ENCODE data around the gene TEX12. TPM values are rescaled to one million over a fixed set of nuclear protein-coding genes. Genes with fewer than 3 reads are reported as not detected.
A peak's percentile ranks its signal among the peaks of the same experiment; 100 is the strongest.

The TEX12 gene
- total and polyA plus RNA-seq, 2 of the 8 experiments (the other 6 are each of a cell fraction or from before 2014, with no cell fraction given): not detected

DNA sequence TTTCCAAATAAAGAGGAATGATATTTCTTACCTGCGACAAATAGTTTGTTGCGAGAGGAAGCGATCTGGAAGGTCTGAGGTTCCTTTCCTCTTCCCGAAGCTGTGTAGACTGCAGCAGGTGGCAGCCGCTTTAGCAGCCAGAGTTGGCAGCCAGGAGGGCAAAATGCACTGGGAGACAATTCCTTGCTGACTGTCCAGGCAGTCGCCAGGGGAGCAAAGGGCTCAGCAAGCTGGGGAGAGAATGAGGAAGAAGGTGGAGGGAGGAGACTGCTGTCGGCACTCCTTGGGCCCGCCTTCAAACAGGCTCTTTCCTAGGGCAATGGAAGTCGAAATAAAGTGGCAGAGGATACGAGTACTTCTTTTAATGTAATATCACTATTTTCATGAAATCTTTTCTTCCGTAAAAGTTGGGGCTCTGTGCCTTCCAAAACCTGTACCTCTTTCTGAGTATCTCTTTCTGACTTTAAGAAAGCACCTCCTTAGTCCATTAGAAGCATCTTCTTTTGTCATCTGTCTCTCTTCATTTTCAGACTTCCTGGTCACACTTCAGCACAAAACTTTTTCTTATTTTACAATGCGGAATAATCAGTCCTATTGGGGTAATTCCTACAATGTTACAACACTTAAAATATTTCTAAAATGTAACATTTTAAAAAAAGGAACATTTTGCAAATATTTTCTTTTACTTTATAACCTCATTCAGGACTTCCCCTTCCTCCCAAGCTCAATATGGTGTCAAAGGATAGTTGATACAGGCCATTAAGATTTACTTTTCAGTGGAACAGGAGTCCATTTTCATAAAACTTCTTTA, 3.1 kb upstream of the TEX12 start, which contains the start of gene IL18:
Gene IL18, minus strand, starts transcription at position 220 of the 811 bp plus-strand sequence. CDS start 9,041 bp downstream, outside the sequence.
- no peak within 1 kb of the TSS for H3K4me2 ChIP-seq (ENCODE audit: insufficient read depth in 1 of 2, low read depth in 2 of 2, low read length in 2 of 2)
- DNase-seq (ENCODE audit: low read depth in 1 of 2, low spot score in 2 of 2): peak in 1 of 2 experiments; percentile 57
- no peak within 1 kb of the TSS for H3K9ac ChIP-seq (replicated peaks in 1 of 4; ENCODE audit: extremely low read depth in 1 of 4, low read depth in 3 of 4, low read length in 3 of 4)
- H2AFZ ChIP-seq (ENCODE audit: low read length): peak within 1 kb of the TSS; percentile 43
- no peak within 1 kb of the TSS for H4K5ac ChIP-seq (ENCODE audit: insufficient read length, low read depth, low read length)
- no peak within 1 kb of the TSS for H3K56ac ChIP-seq (replicated peaks; ENCODE audit: insufficient read length, low read depth, low read length)
- H2BK12ac ChIP-seq (ENCODE audit: low read depth, low read length): no peak within 1 kb of the TSS
- no peaks in the 10 kb centered on the region; the same call in 1 of the 2 replicates for H3K23me2 ChIP-seq (ENCODE audit: low read depth, low read length)
- H3K79me2 ChIP-seq (ENCODE audit: control insufficient read depth in 1 of 2, insufficient read depth in 2 of 2, low read length in 2 of 2): no peaks in the 10 kb centered on the region
- FAIRE-seq: no peak
- no peak for TF ChIP-seq CREB1 (IDR thresholded peaks at IDR 0.05)
- TF ChIP-seq SUZ12 (IDR thresholded peaks at IDR 0.05; ENCODE audit: low read length): no peak
- TF ChIP-seq BCL11A (IDR thresholded peaks at IDR 0.05; ENCODE audit: low read depth in 2 of 2, low read length in 2 of 2): no peak
- no peak for TF ChIP-seq NRF1 (IDR thresholded peaks at IDR 0.05; ENCODE audit: low read depth, low read length)
- TF ChIP-seq TAF1 (IDR thresholded peaks at IDR 0.05; ENCODE audit: low read depth, low read length): peak; percentile 50; the same call in 1 of the 2 replicates
- no peak for TF ChIP-seq TAF7 (optimal IDR thresholded peaks at IDR 0.05; ENCODE audit: borderline replicate concordance, low read depth, low read length)
- no peak for TF ChIP-seq NANOG (IDR thresholded peaks at IDR 0.05; ENCODE audit: insufficient read depth, low read depth, low read length, poor library complexity, severe bottlenecking)
- TF ChIP-seq, protein P1, sequence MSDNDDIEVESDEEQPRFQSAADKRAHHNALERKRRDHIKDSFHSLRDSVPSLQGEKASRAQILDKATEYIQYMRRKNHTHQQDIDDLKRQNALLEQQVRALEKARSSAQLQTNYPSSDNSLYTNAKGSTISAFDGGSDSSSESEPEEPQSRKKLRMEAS (IDR thresholded peaks at IDR 0.05): no peak
- no peak within 1 kb of the TSS for H4K8ac ChIP-seq (ENCODE audit: extremely low read depth, insufficient read depth, low read length)
- H3K79me1 ChIP-seq (ENCODE audit: low read depth, low read length): no peaks in the 10 kb centered on the region
- H2BK20ac ChIP-seq (ENCODE audit: low read length): no peak within 1 kb of the TSS
- 73% methylated on average over 12 of the region's 12 CpGs; no CpG with 5 or more reads in 1 of the 2 experiments for WGBS, 2 experiments (ENCODE audit: extremely low coverage in 1 of 2, insufficient coverage in 1 of 2, insufficient read length in 1 of 2, insufficient replicate concordance in 2 of 2, low coverage in 1 of 2, low lambda C conversion rate in 2 of 2, missing lambda C conversion rate in 1 of 2)
- H4K91ac ChIP-seq (replicated peaks; ENCODE audit: insufficient read length, low read length): no peak within 1 kb of the TSS
- no peak within 1 kb of the TSS for H3K4me3 ChIP-seq (ENCODE audit: extremely low read depth in 1 of 4, insufficient read depth in 2 of 4, low read depth in 3 of 4, low read length in 4 of 4)
- no peak within 1 kb of the TSS for H2BK120ac ChIP-seq (replicated peaks; ENCODE audit: low read depth, low read length)
- H3K23ac ChIP-seq (ENCODE audit: insufficient read length): no peak within 1 kb of the TSS
- no peak within 1 kb of the TSS for H2BK15ac ChIP-seq (ENCODE audit: low read length)
- no peak within 1 kb of the TSS for H2AK5ac ChIP-seq (ENCODE audit: low read depth, low read length)
- CTCF ChIA-PET (ENCODE audit: partially characterized antibody): interaction anchor here (1.1 to 3.5 kb wide), 4 partner anchors 11 to 116 kb away, joined by 3 to 15 read pairs (median 4); partner anchors contain the start of gene BCO2
- H3K27me3 ChIP-seq (replicated peaks in 1 of 4; ENCODE audit: control insufficient read depth in 3 of 4, extremely low read depth in 1 of 4, insufficient read depth in 3 of 4, low read length in 3 of 4): no peaks in the 10 kb centered on the region
- no peak within 1 kb of the TSS for H2BK5ac ChIP-seq (ENCODE audit: low read depth, low read length)
- H3K4me1 ChIP-seq (replicated peaks in 1 of 4; ENCODE audit: control insufficient read depth in 3 of 4, insufficient read depth in 4 of 4, low read length in 3 of 4): no peaks in the 10 kb centered on the region; a peak in 2 of 7 replicates
- no peak within 1 kb of the TSS for H3K27ac ChIP-seq (ENCODE audit: low read depth, low read length)
- no peaks in the 10 kb centered on the region for H3K9me3 ChIP-seq (ENCODE audit: insufficient read depth in 2 of 2, low read depth in 1 of 2, low read length in 1 of 2)
- H4K20me1 ChIP-seq (replicated peaks in 1 of 2; ENCODE audit: control insufficient read depth in 1 of 2, insufficient read depth in 2 of 2, low read length in 2 of 2): no peaks in the 10 kb centered on the region
- no peak within 1 kb of the TSS for H3K14ac ChIP-seq (ENCODE audit: insufficient read length)
- no peaks in the 10 kb centered on the region for H3K36me3 ChIP-seq (ENCODE audit: control insufficient read depth in 2 of 4, insufficient read depth in 4 of 4, low read length in 3 of 4)
- H3K4ac ChIP-seq (replicated peaks; ENCODE audit: insufficient read length, low read depth, low read length): no peak within 1 kb of the TSS
- POLR2A ChIA-PET (ENCODE audit: partially characterized antibody): no interaction called here
- no peak within 1 kb of the TSS for H3K18ac ChIP-seq (ENCODE audit: extremely low read depth, low read length)
